Gastrocnemius medialis (tissue), 4 donors: Measurements from ENCODE around the gene KRT83.

ENCODE experiments used
- CTCF ChIP-seq, 5 experiments: fragments of 450-650 bp in 3 of 5; fragments of 200-600 bp in 2 of 5; sonication (generic) in 2 of 5; IDR thresholded peaks in 4 of 5; conservative IDR thresholded peaks in 1 of 5; 1 replicate in 4 of 5; 2 replicates in 1 of 5; pipeline ENCODE4 v1.5.1; 2016 to 2019; ENCODE audit warnings: antibody characterized with exemption in 5 of 5, mild to moderate bottlenecking in 3 of 5, moderate library complexity in 3 of 5
- POLR2A ChIP-seq, 2 donors: fragments of 450-650 bp; IDR thresholded peaks; one replicate each; pipeline ENCODE4 v1.6.1; 2017; ENCODE audit warnings: antibody characterized with exemption in 2 of 2, mild to moderate bottlenecking in 2 of 2, moderate library complexity in 2 of 2

GRCh38 chr12:52343550-52343949, 22.4 kb upstream of the KRT83 start:
- TF ChIP-seq CTCF (IDR thresholded peaks at IDR 0.05 in 4 of 5, conservative IDR thresholded peaks at IDR 0.05 in 1 of 5) (no peak), POLR2A (IDR thresholded peaks at IDR 0.05) (no peak)
